Measurements from ENCODE around the gene SLC1A5. TPM values are rescaled to one million over a fixed set of nuclear protein-coding genes. Genes with fewer than 3 reads are reported as not detected.

The SLC1A5 gene
- total and polyA plus RNA-seq, 2 donors (not counting 1 experiment from before 2014, with no cell fraction given), result 107 to 281 TPM

DNA sequence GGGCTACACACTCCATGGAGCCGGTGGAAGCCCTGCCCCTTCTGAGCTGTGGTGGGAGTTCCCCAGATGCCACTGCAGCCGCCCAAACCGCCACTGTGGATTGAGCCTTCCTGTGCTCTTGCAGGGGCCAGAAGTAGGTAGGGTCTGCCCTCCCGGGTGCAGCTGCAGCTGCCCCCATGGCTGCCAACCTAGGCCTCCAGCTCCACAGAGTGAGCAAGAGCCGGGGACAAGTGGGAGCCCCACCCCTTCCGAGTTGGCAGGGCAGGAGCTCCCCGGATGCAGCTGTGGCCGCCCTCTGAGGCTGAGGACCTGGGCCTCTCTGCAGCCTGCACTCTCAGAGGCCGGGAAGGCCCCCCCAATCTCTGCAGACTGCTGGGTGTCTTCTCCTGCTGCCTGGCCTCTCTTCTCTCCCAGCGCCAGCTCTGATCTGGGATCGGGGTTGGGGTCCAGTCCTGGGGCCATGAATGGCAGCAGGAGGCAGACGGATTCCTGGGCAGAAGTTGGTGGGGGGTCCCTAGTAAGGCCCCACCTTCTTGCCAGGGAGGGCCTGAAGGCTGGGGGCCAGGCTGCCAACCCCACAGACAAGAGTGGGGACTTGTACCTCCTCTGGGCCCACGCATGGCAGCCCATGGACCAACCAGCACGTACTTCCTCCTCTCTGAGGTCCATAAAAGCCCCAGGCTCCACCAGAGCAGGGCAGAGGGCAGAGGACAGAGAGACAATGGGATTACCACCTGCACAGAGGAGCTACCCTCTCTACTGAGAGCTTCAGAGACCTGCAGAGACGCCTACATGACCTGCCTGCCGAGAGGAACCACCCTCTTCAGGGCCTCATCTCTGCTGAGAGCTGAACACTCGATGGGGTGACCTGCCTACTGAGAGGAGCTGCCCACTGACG lies 33.4 kb upstream of the SLC1A5 start:
- no peak for TF ChIP-seq EZH2 (IDR thresholded peaks at IDR 0.05; ENCODE audit: low read length, missing control alignments)
- no peak overlapping the region for H2AFZ ChIP-seq (ENCODE audit: low read length)
- no peaks in the 10 kb centered on the region for H3K9me3 ChIP-seq (ENCODE audit: control insufficient read depth, insufficient read depth, low read depth, low read length)
- no peak for DNase-seq (ENCODE audit: low read depth in 2 of 2)
- no peaks in the 10 kb centered on the region for H3K27me3 ChIP-seq (ENCODE audit: control insufficient read depth, insufficient read depth, low read length)
- H3K79me2 ChIP-seq (ENCODE audit: control insufficient read depth, insufficient read depth, low read length), result no peaks in the 10 kb centered on the region
- no peak overlapping the region for H3K4me3 ChIP-seq (replicated peaks in 1 of 4; ENCODE audit: control extremely low read depth in 1 of 4, insufficient read depth in 1 of 4, low read depth in 3 of 4, low read length in 4 of 4)
- no peaks in the 10 kb centered on the region for H3K4me1 ChIP-seq (ENCODE audit: control insufficient read depth, extremely low read depth, insufficient read depth, low read length)
- H4K20me1 ChIP-seq (ENCODE audit: control insufficient read depth, extremely low read depth, insufficient read depth, low read length), result no peaks in the 10 kb centered on the region
- no peak overlapping the region for H3K9ac ChIP-seq (ENCODE audit: insufficient read depth, low read length)
- no peaks in the 10 kb centered on the region for H3K36me3 ChIP-seq (ENCODE audit: control insufficient read depth, insufficient read depth, low read length)
- H3K4me2 ChIP-seq (ENCODE audit: extremely low read depth, insufficient read depth, low read length), result no peak overlapping the region
- no peak overlapping the region for H3K27ac ChIP-seq (ENCODE audit: insufficient read depth, low read length)

DNA sequence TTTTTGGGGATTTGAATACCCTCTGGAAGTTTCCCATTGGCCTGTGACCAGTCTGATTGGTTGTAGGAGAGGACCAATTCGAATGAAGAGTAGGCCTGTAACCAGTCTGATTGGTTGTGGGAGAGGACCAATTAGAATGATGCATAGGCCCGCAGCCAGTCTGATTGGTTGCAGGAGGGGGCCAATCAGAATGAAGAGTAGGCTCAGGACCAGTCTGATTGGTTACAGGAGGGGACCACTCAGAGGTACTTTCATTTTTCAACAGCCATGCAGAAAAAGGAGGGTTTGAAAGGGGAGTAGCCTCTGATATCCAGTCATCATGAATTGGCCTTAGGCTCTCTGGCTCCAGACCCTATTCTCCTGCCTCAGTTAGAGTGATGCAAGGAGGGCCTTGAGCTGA lies 30.4 kb upstream of the SLC1A5 start:
- TF ChIP-seq, protein P1, sequence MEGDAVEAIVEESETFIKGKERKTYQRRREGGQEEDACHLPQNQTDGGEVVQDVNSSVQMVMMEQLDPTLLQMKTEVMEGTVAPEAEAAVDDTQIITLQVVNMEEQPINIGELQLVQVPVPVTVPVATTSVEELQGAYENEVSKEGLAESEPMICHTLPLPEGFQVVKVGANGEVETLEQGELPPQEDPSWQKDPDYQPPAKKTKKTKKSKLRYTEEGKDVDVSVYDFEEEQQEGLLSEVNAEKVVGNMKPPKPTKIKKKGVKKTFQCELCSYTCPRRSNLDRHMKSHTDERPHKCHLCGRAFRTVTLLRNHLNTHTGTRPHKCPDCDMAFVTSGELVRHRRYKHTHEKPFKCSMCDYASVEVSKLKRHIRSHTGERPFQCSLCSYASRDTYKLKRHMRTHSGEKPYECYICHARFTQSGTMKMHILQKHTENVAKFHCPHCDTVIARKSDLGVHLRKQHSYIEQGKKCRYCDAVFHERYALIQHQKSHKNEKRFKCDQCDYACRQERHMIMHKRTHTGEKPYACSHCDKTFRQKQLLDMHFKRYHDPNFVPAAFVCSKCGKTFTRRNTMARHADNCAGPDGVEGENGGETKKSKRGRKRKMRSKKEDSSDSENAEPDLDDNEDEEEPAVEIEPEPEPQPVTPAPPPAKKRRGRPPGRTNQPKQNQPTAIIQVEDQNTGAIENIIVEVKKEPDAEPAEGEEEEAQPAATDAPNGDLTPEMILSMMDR (conservative IDR thresholded peaks at IDR 0.05 in 1 of 2, IDR thresholded peaks at IDR 0.05 in 1 of 2; ENCODE audit: low read depth in 1 of 2, low read length in 2 of 2), result no peak
- no peak for TF ChIP-seq EZH2 (IDR thresholded peaks at IDR 0.05; ENCODE audit: low read length, missing control alignments)
- Histone ChIP-seq H3K27me3 (ENCODE audit: control insufficient read depth, insufficient read depth, low read length) (no peaks in the 10 kb centered on the region), H3K9me3 (ENCODE audit: control insufficient read depth, insufficient read depth, low read depth, low read length) (no peaks in the 10 kb centered on the region), H3K4me1 (ENCODE audit: control insufficient read depth, extremely low read depth, insufficient read depth, low read length) (no peaks in the 10 kb centered on the region), H3K4me3 (replicated peaks in 1 of 4; ENCODE audit: control extremely low read depth in 1 of 4, insufficient read depth in 1 of 4, low read depth in 3 of 4, low read length in 4 of 4) (no peak overlapping the region), H2AFZ (ENCODE audit: low read length) (no peak overlapping the region), H3K79me2 (ENCODE audit: control insufficient read depth, insufficient read depth, low read length) (no peaks in the 10 kb centered on the region), H3K4me2 (ENCODE audit: extremely low read depth, insufficient read depth, low read length) (no peak overlapping the region), H4K20me1 (ENCODE audit: control insufficient read depth, extremely low read depth, insufficient read depth, low read length) (no peaks in the 10 kb centered on the region), H3K27ac (ENCODE audit: insufficient read depth, low read length) (no peak overlapping the region), H3K9ac (ENCODE audit: insufficient read depth, low read length) (no peak overlapping the region), H3K36me3 (ENCODE audit: control insufficient read depth, insufficient read depth, low read length) (no peaks in the 10 kb centered on the region)
- DNase-seq (ENCODE audit: low read depth in 2 of 2), result peak; percentile 10 to 38

DNA sequence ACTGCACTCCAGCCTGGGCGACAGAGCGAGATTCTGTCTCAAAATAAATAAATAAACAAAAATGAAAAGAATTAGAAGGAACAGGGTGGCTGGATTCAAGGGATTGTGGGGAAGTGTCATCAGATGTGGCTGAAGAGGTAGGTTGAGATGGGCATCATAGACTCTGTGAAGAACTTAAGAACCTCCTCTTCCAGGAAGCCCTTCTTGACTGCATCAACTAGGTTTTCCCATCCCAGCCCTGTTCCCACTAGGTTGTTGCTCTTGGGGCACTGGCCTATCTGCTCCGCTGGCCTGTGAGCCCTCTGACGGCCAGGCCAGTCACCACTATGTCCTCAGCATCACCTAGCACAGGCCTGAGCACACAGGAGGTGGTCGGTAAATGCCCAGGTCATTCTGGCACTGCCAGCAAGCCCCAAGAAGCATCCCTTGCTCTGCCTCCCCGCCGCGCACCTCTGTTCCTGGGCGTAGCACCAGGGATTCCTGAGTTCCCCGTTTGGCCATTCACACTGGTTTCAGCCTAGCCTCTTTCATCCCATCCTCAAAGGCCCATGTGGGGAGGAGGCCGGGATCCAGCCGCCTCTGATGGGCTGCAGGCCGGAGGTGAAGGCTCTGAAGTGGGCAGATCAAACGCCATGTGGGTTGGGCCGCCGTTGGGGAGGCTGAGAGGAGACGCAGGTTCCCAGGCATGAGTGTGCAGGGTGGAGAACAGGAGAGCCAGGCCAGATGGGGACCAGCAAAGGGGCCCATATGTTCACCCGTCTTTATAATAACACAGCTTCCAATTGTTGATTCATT lies 27.6 kb upstream of the SLC1A5 start:
- TF ChIP-seq, protein P1 (conservative IDR thresholded peaks at IDR 0.05 in 1 of 2, IDR thresholded peaks at IDR 0.05 in 1 of 2; ENCODE audit: low read depth in 1 of 2, low read length in 2 of 2), result no peak
- no peak overlapping the region for H2AFZ ChIP-seq (ENCODE audit: low read length)
- H3K9ac ChIP-seq (ENCODE audit: insufficient read depth, low read length), result no peak overlapping the region
- no peaks in the 10 kb centered on the region for H3K79me2 ChIP-seq (ENCODE audit: control insufficient read depth, insufficient read depth, low read length)
- H3K4me3 ChIP-seq (replicated peaks in 1 of 4; ENCODE audit: control extremely low read depth in 1 of 4, insufficient read depth in 1 of 4, low read depth in 3 of 4, low read length in 4 of 4), result no peak overlapping the region
- H4K20me1 ChIP-seq (ENCODE audit: control insufficient read depth, extremely low read depth, insufficient read depth, low read length), result no peaks in the 10 kb centered on the region
- no peaks in the 10 kb centered on the region for H3K27me3 ChIP-seq (ENCODE audit: control insufficient read depth, insufficient read depth, low read length)
- H3K4me1 ChIP-seq (ENCODE audit: control insufficient read depth, extremely low read depth, insufficient read depth, low read length), result no peaks in the 10 kb centered on the region
- no peak overlapping the region for H3K27ac ChIP-seq (ENCODE audit: insufficient read depth, low read length)
- H3K9me3 ChIP-seq (ENCODE audit: control insufficient read depth, insufficient read depth, low read depth, low read length), result no peaks in the 10 kb centered on the region
- no peaks in the 10 kb centered on the region for H3K36me3 ChIP-seq (ENCODE audit: control insufficient read depth, insufficient read depth, low read length)
- H3K4me2 ChIP-seq (ENCODE audit: extremely low read depth, insufficient read depth, low read length), result no peak overlapping the region
- DNase-seq (ENCODE audit: low read depth in 2 of 2), result no peak
